ENCODE data around the gene LIPE.

The LIPE gene

DNA sequence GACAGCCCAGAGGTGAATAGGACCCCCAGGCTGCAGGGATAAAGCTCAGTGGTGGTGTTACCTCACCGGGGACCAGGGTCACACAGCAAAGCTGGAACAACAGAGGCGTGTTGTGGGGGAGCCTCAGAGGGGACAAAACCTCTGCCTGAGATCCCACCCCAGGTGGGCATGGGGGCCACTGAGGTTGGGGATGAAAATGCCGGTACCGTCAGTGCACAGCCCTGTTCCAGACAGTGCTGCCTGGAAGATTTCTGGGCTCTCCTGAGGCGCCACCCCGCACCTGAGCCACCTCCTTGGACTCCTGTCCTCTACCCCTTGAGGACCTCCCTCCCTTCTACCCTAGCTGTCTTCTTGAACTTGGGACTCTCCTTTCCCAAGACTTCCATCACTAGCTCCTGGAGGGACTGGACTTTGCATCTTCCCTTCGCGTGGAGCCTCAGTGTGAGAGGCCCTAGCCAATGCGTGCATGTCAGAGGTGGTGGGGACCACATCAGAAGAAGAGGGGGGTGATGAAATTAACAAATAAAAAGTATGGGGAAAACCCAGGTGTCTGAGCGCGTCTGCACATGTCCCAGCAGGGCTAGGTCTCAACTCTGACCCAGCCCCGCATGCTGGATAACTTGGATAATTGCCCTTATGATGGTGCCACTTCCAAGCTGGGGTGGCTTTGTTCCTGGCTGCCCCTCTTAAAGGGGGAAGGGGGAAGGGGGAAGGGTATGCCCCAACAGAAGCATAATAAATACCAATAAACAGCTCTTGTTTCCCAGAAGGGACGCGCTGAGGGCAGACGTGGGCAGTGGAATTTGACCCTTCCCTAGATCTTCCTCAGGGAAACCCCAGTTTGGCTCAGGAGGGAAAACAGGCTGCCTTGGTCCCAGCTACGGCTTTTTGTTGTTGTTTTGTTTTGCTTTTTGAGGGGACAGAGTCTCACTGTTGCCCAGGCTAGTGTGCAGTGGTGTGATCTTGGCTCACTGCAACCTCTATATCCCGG lies 48.7 kb downstream of the LIPE start:
- DNase-seq (ENCODE audit: low read depth) = no peak

DNA sequence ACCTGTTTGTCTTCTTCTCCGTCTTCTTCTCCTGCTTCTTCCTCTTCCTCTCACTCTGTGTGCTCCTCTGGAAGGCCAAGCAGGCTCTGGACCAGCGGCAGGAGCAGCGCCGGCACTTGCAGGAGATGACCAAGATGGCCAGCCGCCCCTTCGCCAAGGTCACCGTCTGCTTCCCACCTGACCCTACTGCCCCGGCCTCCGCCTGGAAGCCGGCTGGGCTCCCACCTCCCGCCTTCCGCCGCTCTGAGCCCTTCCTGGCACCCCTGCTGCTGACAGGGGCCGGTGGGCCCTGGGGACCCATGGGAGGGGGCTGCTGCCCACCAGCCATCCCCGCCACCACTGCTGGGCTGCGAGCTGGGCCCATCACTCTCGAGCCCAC lies 51.0 kb downstream of the LIPE start:
- DNase-seq (ENCODE audit: low read depth) = no peak

DNA sequence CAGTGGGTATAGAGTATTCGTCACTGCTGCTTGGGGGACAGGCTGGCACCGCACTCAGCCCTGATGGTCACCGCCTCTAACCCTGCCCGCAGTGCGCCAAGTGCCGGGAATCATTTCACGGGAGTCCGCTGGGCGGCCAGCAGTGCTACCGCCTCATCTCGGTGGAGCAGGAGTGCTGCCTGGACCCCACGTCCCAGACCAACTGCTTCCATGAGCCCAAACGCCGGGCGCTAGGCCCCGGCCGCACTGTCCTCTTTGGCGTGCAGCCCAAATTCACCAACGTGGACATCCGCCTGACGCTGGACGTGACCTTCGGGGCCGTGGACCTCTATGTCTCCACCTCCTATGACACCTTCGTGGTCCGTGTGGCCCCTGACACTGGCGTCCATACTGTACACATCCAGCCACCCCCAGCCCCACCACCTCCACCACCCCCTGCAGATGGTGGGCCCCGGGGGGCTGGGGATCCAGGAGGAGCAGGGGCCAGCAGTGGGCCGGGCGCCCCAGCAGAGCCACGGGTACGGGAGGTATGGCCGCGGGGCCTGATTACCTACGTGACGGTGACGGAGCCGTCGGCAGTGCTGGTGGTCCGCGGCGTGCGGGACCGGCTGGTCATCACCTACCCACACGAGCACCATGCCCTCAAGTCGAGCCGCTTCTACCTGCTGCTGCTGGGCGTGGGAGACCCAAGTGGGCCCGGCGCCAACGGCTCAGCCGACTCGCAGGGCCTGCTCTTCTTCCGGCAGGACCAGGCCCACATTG lies 51.6 kb downstream of the LIPE start:
- no peak for DNase-seq (ENCODE audit: low read depth)

DNA sequence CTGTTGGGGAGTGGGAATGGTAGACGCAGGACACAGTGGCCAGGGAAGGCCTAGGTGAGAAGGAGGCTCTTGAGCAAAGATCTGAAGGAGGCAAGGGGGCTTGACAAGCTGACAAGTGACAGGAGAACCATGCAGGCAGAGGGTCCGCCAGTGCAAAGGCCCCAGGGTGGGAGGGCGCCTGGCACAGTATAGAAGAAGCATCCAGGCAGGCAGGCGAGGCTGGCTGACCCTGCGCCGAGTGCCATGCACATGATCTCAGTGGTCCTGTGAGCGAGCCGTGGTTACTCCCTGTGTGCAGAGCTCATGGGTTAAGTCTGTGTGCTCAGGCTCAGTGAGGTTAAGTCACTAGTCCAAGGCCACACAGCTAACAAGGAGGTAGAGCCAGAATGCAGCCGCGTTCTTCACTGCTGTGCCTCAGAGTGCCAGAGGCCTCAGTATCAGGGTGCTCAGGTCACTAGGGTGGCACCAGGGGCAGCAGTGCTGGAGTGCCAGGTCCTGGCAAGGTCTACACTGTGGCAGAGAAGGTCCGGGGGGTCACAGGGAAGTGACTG lies 52.3 kb downstream of the LIPE start:
- no peak for DNase-seq (ENCODE audit: low read depth)

DNA sequence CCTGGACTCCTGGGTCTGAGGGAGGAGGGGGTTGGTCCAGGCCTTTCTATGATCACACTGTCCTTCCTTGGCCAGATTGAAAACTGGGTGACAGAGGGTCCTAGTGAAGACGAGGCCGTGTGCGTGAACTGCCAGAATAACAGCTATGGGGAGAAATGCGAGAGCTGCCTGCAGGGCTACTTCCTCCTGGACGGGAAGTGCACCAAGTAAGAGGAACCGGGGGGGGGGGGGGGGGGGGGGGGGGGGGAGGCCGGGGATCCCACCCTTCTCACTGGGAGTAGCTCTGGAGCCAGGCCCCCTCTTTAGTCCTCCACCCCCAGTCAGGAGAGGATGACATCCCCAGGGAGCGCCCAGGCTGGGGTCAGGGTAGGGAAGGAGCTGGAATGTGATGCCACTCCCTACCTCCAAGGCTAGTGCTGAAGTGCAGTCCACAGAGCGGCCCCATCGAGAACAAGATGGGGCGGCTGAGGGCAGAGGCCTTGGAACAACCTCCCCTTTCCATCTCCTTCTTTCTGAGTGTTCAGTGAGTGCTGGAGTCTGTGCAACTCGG lies 56.5 kb downstream of the LIPE start:
- DNase-seq (ENCODE audit: low read depth) = no peak

DNA sequence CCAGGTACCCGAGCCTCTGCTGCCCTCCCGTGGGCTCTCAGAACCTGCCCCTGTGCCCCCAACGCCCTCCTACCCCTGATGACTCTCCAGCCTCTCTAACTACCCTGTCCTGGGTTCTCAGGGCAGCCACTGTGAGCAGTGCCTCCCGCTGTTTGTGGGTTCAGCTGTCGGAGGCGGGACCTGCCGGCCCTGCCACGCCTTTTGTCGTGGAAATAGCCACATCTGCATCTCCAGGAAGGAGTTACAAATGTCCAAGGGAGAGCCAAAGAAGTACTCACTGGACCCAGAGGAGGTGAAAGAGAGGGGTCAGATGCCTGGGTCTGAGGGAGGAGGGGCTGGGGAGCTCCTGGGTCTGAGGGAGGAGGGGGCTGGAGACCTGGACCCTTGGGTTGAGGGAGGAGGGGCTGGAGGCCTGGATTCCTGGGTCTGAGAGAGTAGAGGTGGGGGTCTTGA lies 57.1 kb downstream of the LIPE start:
- DNase-seq (ENCODE audit: low read depth) = no peak

DNA sequence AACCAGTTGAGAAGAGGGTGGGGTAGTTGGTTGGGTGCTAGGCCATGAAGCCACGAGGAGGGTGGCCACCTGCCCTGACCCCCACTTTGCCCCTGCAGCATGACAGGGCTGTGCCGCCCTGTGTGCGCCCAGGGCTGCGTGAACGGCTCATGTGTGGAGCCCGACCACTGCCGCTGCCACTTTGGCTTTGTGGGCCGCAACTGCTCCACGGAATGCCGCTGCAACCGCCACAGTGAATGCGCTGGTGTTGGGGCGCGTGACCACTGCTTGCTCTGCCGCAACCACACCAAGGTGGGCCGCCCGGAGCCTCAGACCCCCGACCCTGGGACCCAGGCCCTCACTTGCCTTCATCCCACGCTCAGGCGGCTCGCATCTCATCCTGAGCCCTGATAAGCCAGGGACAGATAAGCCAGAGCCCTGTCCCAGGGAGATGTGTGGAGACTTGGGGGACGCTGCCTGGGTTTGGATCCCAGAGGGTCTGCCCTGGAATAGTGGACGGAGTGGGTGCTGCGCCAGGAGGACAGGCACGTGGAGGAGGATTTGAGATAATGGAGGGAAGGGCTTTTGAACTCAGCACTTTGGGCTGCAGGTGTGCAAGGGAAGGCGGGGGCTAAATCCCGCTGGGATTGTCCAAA lies 57.6 kb downstream of the LIPE start:
- DNase-seq (ENCODE audit: low read depth) = no peak

DNA sequence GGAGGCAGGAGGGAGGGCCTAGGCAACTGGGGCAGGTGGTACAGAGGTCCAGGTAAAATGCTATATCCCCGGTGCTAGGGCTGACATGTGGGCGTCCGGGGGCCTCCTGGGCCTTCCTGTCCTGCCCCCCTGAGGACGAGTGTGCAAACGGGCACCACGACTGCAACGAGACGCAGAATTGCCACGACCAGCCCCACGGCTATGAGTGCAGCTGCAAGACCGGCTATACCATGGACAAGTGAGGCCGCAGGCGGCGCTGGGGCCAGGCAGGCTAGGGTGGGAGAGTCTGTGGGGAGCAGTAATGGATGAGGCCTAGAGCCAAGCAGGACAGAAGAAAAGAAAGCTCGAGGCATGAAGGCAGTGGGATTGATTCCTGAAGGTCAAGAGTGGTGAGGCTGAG lies 58.4 kb downstream of the LIPE start:
- DNase-seq (ENCODE audit: low read depth) = no peak

DNA sequence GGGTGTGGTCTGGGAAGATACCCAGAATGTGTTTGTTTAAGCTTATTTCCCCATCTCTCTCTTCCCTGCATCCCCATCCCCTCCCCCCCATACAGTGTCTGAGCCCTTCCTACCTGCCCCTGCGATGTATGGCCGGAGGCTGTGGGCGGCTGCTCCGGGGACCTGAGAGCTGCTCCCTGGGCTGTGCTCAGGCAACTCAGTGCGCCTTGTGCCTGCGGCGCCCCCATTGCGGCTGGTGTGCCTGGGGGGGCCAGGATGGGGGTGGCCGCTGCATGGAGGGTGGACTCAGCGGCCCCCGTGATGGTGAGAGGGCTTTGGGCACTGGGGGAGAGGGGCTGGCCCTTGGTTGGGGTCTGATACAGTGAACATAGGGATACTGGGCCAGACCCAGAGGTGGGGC lies 58.8 kb downstream of the LIPE start:
- DNase-seq (ENCODE audit: low read depth) = no peak

DNA sequence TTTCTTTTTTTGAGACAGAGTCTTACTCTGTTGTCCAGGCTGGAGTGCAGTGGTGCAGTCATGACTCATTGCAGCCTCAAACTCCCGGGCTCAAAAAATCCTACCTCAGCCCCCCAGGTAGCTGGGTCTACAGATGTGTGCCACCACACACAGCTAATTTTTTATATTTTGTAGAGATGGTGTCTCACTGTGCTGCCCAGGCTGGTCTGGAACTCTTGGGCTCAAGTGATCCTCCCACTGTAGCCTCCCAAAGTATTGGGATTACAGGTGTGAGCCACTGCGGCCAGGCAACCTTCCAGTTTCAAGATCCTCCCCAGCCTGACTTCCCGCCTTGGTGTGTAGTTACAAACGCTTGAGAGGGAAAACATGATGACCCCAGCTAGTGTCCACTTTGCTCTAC lies 59.3 kb downstream of the LIPE start:
- no peak for DNase-seq (ENCODE audit: low read depth)

DNA sequence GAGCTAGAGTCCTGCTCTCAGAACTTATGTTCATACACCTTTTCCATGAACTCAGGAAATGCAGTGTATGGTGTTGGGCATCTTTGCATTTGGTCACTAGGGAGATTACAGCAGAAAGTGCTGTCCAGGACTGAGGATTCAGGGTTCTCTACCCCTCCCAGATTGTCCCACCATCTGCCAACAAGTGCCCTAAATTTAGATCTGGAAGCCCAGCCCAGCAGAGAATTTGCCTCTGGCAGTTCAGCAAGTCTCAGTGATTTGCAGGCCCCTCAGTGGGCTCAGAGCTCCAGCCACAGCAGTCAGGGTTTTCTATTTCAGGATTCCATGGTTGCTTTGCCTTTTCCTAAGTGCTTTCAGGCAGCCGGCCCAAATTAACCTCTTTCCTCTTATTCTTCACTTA lies 60.5 kb downstream of the LIPE start:
- no peak for DNase-seq (ENCODE audit: low read depth)

DNA sequence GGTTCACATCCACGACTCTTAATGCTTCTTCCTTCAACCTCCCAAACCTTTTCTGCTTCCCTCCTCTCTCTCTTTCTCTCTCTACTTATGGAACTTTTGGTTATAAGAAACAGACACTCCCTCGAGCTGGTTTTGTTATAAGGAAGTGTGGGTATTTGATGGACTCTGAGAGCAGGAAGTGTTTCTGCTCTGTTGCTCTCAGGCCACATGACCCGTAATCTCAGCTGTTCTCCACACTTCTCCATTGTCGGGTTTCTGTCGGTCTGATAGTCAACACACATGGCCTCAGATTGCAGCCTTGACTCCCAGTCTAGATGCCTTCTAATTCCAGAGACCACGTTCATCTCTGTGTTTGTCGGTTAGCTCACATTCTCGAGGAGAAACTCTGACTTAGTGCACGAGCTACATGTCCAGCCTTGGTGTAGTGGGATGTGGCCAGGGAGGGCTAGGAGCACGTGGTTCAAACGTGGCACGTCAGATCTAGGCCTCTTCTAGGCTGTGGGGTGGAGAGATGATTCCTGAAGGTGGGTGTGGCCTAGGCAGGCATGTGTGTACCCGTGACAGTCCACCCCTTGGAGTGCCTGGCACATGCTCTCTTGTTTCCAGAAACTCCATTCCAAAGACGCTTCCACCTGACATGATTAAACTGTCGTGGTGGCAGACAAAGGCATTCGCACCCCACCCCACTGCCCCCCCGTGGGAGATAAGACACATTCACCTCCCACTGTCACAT lies 63.4 kb downstream of the LIPE start:
- DNase-seq (ENCODE audit: low read depth) = no peak

DNA sequence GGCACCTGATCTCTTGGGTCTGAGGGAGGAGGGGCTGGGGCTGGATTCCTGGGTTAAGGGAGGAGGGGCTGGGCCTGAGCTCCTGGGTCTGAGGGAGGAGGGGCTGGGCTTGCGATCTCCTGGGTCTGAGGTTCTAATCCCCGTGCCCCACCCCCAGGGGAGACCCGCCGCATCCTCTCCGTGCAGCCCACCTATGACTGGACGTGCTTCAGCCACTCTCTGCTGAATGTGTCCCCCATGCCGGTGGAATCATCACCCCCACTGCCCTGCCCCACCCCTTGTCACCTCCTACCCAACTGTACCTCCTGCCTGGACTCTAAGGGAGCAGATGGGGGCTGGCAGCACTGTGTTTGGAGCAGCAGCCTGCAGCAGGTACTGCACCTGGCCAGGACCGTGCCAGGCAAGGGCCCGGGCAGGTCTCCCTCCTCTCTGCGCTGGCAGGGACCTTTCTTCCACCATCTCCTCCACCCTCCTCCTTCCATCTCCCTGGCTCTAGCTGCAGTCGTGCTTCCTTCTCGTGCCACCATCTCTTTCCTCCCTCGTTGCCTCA lies 64.2 kb downstream of the LIPE start:
- DNase-seq (ENCODE audit: low read depth) = no peak

DNA sequence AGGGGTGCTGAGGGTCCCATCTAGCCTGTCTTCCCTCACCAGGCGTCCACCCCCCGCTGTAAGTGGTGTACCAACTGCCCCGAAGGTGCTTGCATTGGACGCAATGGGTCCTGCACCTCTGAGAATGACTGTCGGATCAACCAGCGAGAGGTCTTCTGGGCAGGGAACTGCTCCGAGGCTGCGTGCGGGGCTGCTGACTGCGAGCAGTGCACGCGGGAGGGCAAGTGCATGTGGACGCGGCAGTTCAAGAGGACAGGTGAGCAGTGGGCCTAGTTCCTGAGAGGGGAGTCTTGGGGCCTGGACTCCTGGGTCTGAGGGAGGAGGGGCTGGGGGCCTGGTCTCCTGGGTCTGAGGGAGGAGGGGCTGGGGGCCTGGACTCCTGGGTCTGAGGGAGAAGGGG lies 64.8 kb downstream of the LIPE start:
- no peak for DNase-seq (ENCODE audit: low read depth)

DNA sequence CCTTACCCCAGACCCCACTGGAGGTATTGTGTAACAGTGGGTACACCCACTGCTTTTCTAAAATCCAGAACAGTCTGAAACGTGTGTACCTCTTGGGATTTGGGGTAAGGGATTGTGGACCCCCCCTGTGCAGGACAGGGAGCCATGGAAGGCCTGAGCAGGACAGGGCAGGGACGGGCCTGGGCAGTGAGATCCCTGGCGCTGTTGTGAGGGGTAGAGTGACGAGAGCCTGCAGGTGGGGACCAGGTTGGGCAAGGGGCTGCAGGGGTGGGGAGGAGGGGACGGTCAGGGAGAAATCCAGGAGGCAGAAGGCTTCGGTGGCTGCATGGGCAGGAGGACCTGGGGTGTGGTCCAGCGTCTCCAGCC lies 65.7 kb downstream of the LIPE start:
- DNase-seq (ENCODE audit: low read depth) = no peak

DNA sequence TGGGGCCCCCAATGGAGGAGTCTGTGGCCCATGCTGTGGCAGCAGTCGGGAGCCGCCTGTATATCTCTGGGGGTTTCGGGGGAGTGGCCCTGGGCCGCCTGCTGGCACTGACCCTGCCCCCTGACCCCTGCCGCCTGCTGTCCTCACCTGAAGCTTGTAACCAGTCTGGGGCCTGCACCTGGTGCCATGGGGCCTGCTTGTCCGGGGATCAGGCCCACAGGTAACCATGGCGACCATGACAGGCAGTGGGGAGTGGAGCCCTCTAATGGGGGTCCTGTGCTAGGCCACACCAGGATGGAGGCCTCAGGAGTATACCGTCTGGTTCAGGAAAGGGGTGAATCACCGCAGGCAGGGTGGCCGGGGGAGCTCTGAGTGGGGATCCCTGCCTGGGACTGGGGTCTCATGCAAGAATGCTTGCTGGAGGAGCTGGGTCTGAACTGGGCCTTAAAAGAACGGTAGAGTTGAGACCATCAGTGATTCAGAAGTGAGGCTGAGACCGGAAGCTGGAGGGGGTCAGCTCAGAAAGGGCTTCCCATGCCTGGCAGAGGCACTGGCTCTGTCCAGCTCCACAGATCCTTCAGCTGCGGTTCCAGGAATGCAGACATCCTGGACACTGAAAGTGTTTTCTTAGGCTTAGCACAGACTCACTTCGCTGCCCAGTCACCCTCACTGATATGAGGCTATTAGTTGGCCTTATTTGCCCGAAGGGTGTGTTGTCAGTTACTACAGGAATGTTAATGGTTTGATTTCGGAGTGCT lies 66.2 kb downstream of the LIPE start:
- no peak for DNase-seq (ENCODE audit: low read depth)

DNA sequence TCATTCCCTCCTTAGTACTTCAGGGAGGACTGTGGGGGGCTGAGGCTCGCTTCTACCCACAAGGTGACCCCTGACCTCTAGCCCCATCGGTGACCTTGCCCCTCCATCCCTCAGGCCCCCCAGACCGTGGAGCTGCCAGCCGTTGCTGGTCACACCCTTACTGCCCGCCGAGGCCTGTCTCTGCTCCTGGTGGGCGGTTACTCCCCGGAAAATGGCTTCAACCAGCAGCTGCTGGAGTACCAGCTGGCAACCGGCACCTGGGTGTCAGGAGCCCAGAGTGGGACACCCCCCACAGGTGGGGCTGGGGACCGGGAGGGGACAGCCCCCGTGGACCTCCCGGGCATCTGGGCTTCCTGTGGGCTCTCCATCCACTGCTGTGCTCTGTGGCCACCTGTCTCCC lies 69.9 kb downstream of the LIPE start:
- no peak for DNase-seq (ENCODE audit: low read depth)

DNA sequence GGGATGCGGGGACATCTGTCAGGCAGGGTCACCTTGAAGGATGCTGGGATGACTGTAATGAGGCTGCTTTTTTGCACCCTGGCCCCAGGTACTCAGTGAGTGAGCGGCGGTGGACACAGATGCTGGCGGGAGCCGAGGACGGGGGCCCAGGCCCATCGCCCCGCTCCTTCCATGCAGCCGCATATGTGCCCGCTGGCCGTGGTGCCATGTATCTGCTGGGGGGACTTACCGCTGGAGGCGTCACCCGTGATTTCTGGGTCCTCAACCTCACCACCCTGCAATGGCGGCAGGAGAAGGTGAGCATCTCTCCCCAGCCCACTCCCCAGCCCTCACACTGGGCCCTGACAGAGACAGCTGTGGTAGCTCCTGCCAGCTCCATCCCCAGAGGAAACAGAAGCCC lies 70.5 kb downstream of the LIPE start:
- no peak for DNase-seq (ENCODE audit: low read depth)

DNA sequence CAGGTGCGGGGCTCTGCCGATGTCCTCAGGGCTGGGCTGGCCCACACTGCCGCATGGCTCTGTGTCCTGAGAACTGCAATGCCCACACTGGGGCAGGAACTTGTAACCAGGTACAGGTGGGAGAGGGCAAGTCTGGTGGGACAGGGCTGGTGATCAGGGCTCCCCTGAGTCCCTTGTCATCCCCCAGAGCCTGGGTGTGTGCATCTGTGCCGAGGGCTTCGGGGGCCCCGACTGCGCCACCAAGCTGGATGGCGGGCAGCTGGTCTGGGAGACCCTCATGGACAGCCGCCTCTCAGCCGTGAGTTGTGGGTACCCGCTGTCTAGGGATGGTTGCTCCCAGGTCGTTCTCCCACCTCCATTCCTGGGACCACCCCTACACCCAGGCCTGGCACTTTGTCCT lies 71.3 kb downstream of the LIPE start:
- DNase-seq (ENCODE audit: low read depth) = no peak

DNA sequence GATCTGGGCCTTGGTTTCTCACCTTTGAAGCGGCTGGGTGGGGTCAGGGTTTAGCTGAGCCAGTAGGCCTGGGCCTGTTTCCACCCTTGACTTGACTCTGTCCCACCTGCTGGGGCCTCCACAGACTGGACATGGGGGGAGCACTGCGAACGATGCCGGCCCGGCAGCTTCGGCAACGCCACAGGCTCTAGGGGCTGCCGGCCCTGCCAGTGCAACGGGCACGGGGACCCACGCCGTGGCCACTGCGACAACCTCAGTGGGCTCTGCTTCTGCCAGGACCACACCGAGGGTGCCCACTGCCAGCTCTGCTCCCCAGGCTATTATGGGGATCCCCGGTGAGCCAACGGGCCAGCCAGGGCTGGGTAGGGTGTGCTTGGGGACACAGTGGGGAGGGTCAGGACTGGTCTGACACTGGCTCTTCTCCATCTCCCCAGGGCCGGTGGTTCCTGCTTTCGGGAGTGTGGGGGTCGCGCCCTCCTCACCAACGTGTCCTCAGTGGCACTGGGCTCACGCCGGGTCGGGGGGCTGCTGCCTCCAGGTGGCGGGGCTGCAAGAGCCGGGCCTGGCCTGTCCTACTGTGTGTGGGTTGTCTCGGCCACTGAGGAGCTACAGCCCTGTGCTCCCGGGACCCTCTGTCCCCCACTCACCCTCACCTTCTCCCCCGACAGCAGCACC lies 73.7 kb downstream of the LIPE start:
- DNase-seq (ENCODE audit: low read depth) = no peak

Measured in CMK (cell line).